CD4-positive, alpha-beta T cell treated with Interleukin-17A for 1 hour (primary cell): ENCODE data around the gene NEDD4.
"Not testable (repeated sequence)": the region's sequence is repeated elsewhere in the genome, so short reads cannot be mapped to it uniquely, and the experiment has no call there.

Source experiments
- DNase-seq: peaks from one replicate; pipeline ENCODE4 v3.0.0-alpha.2; 2020

NEDD4 gene

DNA sequence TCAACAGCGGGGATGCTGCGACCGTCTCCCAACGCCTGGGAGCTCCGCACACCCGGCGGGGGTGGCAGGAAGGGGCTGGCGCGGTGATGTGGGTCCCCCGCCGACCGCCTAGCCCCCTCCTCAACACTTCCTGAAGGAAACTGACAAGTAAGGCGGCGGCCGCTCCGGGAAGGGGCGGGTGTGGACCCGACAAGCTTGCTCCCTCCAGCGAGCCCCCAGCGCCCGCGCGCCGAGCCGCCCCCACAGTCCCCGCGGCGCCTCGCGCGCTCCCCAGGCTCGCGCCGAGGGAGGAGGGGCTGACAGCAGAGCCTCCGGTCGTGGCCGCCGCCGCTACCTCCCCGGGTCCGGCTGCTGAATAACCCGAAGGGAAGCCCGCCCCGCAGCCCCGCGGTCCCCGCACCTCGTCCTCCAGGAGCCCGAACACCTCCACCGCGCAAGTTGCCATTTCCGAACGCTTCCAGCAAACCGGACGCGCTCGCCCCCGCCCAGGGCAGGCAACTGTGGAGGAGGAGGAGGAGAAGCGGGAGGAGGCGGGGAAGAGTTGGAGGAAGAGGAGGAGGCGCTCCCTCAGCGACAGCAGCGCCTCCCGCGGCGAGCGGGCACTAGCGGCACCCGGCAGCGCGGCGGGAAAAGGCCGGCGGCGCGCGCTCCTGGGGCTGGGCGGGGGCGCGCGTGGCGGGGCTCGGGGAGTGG is at the start of gene NEDD4:
NEDD4 (minus strand) TSS at position 502 of the 693 bp plus-strand sequence; CDS start at position 445, 57 bp downstream.
- peak; percentile 76 for DNase-seq

DNA sequence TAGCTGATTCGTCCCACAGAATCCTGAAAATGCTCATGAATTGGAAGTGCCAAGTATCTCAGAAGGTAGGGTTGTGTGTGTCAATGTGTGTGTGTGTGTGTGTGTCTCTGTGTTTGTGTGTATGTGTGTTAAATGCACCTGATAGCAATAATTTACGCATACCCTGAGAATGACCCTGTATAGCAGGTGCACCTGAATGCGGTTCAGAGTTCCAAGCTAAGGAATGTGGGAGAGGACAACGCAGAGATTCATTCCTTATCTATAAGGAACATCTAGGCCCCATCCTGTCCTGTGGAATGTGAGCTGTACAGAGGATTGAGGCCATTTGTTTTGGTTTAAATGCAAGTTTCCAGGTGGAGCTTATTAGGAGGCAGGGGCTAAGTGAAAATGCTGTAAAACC is 49.1 kb upstream of the NEDD4 start:
- DNase-seq, result no peak

DNA sequence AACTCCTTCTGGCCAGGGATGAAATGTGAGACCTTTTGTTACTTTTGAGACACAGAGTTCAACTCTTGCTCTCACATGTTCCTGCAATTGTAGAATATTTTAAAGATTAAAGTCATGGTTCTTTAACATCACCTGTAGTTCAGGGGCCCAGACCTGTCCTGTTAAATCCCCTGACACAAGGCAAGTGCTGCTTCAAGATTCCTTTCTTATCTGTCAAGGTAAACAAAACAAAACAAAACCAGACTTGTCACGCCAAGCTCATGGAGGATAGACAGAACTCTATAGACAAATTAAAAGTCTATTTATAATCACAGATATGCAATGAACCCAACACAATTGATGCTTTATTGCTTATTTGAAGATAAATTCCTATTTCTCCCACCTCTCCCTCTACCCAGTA is 48.6 kb upstream of the NEDD4 start:
- no peak for DNase-seq

DNA sequence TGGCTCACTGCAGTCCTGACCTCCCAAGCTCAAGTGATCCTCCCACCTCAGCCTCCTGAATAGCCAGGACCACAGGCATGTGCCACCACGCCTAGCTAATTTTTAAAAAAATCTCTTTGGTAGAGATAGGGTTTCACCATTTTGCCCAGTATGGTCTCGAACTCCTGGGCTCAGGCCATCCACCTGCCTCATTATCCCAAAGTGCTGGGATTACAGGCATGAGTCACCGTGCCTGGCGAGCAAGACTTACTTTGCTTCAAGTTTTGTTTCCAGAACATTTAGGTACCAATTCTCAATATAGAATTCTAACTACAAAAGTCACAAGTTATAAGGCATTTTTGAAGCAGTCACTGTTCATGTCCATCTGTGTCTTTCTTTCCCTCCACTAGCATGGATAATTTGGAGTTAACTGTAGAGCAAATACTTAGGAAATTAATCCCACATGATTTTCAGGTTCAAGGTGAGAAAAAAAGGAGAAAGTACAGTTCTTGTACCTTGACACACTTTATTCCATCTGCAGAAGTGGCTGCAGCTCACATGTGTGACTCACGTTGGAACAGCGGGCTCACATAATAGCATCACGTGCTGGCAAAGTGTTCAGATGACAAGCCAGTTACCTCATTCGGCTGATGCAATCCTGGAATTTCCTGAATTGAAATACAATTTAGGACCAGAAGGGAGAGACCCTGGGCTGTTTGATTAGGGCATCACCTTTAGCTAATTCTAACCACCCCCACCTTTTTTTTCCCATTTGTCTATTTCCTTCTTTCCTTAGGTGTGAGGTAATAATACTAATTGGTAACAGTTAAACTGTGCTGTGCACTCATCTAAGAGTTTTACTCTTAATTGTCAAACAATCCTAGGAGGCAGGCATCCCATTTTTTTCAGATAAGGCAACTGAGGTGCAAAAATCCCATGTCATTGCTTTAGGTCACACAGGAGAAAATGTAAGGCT is 46.9 kb upstream of the NEDD4 start:
- DNase-seq, result peak; percentile 18

DNA sequence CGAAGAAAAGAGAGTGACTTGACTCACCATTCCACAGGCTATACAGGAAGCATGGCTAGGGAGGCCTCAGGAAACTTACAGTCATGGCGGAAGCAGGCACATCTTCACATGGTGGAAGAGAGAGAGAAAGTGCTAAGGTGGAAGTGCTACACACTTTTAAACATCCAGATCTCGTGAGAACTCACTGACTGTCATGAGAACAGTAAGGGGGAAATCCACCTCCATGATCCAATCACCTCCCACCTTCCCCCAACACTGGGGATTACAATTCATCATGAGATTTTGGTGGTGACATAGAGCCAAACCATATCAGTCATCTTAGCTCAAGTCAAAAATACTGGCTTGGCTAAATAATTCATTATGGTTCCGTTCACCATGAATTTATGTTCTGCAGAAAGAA is 45.3 kb upstream of the NEDD4 start:
- no peak for DNase-seq

DNA sequence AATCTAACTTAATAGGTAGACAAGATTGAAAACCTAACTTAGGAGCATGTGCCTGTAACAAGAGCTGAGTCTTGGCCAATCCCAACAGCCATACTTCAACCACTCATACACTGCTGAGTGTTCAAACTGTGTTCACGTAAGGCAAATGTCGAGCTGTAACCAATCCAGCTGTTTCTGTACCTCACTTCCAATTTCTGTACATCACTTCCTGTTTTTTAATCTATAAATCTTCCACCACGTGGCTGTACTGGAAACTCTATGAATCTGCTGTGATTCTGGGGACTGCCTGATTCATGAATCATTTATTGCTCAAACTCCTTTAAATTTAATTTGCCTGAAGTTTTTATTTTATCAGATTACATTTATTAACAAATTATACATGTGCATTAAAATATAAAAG is 44.6 kb upstream of the NEDD4 start:
- peak; percentile 54 for DNase-seq

DNA sequence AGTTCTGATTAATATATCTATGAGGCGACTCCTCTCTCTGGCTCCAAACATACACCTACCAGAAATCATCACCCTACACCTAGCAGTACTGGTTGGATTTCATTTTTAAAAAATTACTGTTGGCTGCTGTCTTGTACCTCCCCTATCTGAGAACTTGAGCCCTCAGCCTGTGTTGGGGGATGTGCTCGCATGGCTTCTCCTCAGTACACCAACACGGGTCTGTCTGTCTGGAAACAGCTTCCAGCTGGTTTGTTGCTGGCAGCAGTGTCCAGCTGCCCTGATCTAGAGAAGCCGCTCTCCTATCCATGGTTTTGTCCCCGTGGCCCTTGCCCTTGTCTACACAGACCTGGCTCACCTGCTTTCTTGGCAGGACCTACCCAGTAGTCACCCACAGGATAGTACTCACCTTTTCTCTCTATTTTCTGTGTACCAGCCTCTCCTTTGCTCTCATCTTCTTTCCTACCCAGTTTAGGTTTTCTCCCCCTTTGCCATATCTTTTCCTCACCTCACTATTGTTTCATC is 43.2 kb upstream of the NEDD4 start:
- no peak for DNase-seq

DNA sequence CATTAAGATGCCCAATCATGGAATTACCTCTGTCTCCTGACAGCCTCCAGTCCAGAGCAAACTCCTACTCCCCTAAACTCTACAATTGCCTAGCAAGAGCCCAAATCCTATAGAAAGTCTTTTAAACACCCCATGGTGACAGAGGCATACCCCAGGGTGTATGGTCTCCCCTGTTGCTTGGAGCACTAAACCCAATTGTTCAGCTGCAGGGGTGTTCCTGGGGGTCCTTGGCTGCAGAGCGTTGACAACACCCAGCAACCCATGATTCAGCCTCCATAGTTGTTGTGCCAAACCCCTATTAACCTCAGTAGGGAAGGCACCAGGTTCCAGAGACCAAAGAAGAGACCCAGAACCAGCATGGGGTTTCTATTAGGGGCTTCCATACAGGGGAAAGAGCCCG is 41.8 kb upstream of the NEDD4 start:
- no peak for DNase-seq

DNA sequence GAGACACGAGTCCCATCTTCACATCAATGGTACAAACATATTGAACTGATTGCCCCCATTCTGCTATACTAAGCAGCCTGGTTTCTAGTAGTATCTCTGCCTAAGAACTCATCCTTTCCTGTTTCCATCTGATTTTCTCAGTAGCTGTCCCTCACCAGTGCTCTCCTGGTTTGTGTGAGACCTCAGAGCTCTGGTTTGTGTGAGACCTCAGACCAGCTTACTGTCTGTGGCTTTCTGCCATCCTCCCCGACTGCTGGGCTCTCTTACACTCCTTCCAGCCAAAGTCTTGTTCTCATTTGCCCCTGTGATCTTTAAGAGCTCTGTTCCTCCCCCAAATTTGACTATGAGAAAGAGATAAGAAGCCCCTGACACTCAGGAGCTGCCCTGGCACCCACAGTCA is 41.1 kb upstream of the NEDD4 start:
- no peak for DNase-seq

DNA sequence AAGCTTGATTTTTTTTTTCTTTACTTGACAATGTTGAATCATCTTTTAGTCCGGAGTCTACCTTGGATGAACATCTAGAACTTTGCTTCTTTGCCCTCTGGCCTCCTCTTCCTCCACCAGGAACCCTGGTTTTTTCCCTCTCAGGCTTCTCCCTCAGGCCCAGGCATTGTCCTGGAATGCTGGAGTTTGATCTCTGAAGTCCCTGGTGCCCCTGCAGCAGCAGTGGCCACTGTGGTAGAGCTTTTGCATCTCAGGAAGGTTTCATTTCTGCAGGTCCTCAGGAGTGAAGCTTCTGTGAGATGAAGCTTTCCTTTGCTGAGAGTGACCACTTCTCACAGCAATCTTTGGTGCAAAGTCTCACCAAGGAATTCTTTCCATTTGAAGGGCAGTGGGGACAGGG is 39.0 kb upstream of the NEDD4 start:
- DNase-seq, result no peak

DNA sequence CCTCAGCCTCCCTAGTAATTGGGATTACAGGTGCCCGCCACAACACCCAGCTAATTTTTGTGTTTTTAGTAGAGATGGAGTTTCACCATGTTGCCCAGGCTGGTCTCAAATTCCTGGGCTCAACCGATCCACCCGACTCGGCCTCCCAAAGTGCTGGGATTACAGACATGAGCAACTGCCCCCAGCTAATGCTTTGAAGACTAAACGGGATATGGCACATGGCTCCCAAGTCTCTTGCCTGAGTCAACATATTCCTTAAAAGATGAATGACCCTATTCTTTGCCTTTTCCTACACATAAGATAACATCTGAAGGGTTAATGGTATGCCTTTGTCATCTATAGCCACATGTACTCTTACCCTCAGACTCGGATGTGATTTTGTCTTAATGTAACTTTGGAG is 38.4 kb upstream of the NEDD4 start:
- DNase-seq, result no peak

DNA sequence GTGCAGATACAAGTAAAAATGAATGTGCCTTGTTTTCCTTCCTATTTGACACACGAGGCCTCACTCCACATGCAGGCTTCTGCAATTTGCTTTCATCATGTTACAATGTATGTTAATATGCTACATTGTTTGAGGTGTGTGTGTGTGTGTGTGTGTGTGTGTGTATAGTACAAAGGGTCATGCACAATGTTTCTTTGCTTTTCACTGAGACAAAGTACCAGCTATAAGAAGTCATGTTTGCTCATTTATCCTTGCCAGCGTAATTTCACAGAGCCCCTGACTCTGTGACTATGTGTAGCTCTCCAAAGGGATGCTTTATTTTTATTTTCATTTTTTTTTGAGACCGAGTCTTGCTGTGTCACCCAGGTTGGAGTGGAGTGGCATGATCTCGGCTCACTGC is 38.0 kb upstream of the NEDD4 start:
- DNase-seq, result no peak

DNA sequence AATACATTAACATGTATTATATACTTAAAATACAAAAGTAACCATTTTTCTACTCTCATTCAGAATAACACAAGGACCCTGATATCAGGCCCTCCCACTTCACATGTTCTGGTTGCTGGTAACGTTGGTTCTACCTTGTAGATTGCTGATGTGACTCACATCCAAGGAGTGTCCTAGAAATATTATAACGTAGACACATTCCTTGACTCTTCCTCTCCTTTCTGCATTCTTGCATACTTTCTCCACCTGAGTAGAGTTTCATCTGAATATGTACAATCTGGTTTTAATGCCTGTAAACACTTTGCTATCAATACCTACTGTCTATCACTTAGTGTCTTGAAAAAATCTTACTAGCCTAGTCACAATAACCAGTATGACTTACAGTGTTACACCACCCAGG is 35.0 kb upstream of the NEDD4 start:
- DNase-seq, result no peak

DNA sequence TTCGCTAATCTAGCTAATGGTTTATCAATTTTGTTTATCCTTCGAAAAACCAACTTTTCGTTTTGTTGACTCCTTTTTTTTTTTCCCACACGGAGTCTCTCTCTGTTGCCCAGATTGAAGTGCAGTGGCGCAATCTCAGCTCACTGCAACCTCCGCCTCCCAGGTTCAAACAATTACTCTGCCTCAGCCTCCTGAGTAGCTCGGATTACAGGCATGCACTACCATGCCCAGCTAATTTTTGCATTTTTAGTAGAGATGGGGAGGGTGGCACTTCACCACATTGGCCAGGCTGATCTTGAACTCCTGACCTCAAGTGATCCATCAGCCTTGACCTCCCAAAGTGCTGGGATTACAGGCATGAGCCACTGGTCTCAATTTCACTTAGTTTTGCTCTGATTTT is 29.7 kb upstream of the NEDD4 start:
- not testable (repeated sequence) for DNase-seq

DNA sequence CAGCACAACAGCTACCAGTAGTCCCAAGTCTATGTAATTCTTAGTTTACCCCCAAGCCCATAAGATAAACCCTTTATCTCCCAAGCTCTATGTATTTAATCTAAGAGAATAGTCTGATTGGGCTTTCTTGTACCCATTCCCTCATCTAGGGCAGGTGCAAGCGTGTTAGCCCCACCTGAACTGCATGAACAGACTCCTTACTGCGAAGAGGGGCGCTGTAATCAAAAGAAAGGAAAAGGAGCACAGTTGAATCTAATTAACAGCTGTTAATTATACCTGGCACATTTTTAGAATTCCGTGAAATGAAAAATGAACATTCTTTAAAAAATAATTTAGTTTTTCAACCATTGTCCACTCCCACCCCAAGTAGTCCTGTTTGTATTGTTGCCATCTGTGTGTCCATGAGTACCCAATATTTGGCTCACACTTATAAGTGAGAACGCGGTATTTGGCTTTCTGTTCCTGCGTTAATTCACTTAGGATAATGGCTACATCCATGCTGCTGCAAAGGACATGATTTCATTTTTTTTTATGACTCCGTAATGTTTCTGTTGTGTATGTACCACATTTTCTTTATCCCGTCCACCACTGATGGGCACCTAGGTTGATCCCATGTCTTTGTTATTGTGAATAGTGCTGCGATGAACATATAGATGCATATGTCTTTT is 26.5 kb upstream of the NEDD4 start:
- DNase-seq, result no peak

DNA sequence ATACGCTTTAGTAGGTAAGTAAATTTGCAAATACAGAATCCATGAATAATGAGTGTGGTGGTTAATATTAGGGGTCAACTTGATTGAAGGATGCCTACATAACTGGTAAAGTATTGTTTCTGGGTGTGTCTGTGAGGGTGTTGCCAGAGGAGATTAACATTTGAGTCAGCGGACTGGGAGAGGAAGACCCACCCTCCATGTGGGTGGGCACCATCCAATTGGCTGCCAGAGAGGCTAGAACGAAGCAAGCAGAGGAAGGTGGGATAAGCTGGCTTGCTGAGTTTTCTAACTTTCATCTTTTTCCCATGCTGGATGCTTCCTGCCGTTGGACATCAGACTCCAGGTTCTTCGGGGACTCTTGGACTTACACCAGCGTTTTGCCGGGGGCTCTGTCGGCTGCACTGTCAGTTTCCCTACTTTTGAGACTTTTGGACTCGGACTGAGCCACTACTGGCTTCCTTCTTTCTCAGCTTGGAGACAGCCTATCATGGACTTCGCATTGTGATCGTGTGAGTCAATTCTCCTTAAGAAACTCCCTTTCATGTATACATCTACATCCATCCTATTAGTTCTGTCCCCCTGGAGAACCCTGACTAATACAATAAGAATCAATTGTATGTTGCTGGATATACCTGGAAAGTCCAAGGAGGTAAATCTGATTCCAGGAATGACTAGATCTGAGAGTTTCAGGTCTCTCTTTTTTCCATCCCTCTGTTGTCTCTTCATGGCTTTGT is 25.8 kb upstream of the NEDD4 start:
- DNase-seq, result no peak

DNA sequence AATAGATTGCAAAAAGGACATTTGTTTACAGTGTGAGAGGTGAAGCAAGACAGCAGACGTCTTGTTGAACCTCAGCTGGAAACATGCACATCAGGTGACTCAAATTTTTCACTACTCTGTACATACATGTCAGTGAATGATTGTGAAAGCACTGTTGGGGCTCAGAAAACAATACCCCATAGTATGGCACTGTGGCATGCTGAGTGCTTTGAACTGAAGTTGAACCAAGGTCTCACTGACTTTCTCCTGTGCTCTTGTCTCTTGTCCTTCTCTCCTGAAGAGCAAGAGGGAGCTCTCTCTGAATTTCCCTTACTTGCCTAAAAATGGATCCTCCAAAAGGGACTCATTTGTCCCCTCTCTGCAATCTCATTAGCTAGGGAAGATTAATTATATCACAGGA is 24.5 kb upstream of the NEDD4 start:
- DNase-seq, result no peak

DNA sequence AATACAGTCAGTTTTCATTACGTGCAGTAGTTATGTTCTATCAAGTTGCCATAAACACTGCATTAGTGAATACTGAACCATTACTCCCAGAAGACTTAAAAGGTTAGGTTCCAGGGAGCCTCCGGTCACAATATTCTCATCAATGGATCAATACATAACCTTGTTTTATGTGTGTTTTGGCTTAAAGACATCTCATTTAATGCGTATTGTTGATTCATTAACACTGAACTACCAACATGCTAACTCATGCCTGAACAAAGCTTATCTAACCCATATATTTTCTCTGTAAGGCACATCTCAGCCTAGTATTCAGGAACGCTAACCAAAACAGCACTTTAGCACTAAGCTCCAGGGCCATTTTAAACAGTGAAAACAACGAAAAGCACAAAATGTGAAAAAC is 24.1 kb upstream of the NEDD4 start:
- DNase-seq, result no peak

DNA sequence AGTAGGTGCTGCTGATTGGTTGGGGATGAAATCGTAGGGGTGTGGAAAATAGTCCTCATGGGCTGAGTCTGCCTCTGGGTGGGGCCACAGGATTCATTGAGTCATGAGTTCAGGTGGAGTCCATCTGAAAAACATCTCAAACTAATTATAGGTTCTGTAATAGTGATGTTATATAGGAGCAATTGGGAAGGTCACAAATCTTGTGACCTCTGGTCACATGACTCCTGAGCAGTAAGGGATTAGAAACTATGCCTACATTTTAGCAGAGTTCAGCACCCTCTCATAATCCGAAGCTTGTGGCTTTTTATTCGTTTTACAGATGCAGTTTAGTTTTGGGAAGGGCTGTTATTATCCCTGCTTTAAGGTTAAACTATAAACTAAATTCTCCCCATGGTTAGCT is 22.9 kb upstream of the NEDD4 start:
- DNase-seq, result no peak

DNA sequence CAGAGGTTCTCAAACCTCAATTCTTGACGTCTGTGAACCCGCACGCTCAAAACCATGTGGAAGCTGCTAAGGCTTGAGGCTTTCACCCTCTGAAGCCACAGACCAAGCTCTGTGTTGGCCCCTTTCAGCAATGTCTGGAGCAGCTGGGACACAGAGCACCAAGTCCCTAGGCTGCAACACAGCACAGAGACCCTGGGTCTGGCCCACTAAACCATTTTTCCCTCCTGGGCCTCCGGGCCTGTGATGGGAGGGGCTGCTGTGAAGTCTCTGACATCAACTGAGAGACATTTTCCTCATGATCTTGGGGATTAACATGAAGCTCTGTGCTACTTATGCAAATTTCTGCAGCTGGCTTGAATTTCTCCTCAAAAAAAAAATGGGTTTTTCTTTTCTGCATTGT is 21.3 kb upstream of the NEDD4 start:
- DNase-seq, result no peak

DNA sequence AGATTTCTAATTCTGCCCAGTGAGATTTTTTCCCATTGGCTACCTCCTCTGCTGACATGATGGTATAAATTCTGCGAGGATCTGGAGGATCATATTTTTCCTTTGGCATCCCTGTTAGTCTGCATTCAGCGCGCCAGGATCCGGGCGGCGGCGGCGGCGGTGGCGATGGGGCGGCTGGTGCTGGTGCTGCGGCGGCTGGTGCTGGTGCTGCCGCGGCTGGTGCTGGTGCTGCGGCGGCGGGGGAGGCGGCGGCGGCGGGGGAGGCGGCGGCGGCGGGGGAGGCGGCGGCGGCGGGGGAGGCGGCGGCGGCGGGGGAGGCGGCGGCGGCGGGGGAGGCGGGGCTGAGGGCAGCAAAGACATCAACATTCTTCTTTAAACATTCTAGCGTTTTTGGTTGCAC is 13.6 kb upstream of the NEDD4 start:
- peak; percentile 7 for DNase-seq

DNA sequence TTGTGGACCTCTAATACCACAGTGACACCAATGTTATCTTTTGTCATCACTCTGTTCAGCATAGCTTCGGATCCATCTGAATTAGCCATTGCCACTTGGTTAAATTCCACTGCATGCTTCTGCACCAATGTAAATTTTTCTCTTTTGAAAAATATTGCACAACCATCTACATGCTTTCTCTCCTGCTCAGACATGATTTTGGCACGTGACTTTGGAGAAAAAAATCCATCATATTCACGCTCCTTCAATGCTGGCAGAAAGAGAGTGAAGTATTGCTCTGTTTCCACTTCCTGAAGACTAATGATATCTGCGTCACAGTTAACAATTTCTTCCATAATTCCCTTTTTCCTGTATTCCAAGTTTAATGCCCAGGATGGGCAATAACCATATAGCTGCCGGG is 13.0 kb upstream of the NEDD4 start:
- DNase-seq, result not testable (repeated sequence)

DNA sequence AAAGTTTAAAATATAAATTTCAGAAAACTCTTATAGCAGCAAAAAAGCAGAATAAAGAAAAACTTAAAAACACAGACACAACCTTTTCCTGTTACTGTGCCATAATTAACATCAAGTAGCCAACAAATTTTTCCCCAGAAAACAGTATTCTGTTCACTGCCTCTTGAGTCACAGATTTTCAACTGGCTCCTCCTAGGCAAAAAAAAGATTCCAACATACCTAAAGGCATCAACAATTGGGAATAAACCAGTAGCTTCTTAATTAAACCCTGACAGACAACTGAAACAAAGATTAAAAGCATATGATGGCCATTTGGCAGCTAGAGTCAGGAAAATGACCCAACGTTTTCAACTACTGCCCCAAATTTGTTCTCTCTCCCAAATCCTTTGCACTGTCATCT is 10.9 kb upstream of the NEDD4 start:
- DNase-seq, result not testable (repeated sequence)
